Stimulated activated CD4-positive, alpha-beta T cell treated with anti-CD3 and anti-CD28 coated beads, Interleukin-2, amount 100 ng/mL, for 4 hours (primary cell): ENCODE results near the gene ARAF.

Experiments used
- DNase-seq: peaks from one replicate; pipeline ENCODE4 v3.0.0-alpha.2; 2020; ENCODE audit warnings: low read depth

Gene ARAF

DNA sequence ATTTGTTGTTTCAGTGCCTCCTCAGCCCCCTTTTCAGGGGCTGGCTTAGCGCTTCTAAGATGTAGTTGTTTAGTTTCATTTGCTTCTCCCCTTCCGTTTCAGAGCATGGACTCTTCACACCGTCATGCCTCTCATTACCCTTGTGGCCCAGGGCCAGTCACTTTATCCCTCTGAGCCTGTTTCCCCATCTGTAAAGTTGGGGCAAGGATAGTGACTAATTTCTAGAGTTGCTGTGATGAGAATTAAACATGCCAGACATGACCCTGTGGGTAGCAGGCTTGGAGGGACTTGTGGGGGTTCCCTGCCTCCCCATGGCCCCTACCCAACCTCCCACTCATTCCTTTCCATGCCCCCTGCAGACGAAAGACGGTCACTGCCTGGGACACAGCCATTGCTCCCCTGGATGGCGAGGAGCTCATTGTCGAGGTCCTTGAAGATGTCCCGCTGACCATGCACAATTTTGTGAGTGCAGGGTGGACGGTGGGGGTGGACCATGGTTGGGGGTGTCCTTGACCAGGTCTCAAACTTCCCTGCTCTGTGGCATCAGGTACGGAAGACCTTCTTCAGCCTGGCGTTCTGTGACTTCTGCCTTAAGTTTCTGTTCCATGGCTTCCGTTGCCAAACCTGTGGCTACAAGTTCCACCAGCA, 3.6 kb downstream of the ARAF start:
- DNase-seq: no peak

DNA sequence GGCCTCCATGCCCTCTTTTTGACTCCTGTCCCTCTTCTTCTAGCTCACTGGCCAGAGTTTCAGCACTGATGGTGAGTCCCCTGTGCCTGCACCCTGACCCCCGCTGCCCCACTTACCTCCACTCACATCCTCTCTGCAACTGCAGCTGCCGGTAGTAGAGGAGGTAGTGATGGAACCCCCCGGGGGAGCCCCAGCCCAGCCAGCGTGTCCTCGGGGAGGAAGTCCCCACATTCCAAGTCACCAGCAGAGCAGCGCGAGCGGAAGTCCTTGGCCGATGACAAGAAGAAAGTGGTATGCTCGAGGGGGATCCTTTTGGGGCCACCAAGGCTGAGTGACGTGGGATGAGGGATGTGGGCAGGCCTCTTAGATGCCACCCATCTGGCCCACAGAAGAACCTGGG, 5.8 kb downstream of the ARAF start:
- DNase-seq: no peak

DNA sequence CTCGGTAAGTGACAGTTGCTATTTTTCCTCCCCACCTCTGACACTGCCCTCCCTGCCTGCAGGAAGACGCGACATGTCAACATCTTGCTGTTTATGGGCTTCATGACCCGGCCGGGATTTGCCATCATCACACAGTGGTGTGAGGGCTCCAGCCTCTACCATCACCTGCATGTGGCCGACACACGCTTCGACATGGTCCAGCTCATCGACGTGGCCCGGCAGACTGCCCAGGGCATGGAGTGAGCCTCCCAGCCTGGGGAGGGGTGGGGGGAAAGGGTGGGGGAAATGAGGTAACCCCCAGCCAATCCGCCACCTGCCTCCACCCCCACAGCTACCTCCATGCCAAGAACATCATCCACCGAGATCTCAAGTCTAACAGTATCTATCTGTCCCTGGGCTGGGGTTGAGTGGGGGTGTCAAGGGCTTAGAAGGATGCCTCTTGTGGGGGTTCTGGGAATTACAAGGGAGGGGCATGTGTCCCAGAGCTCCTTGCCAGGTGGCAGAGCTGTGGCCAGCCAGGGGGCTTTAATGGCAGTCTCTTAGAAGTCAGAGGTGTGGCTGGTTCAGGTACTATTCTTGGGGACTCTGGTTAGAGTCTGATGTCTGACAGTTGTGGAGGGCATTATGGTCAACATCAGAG, 7.8 kb downstream of the ARAF start:
- DNase-seq: no peak

DNA sequence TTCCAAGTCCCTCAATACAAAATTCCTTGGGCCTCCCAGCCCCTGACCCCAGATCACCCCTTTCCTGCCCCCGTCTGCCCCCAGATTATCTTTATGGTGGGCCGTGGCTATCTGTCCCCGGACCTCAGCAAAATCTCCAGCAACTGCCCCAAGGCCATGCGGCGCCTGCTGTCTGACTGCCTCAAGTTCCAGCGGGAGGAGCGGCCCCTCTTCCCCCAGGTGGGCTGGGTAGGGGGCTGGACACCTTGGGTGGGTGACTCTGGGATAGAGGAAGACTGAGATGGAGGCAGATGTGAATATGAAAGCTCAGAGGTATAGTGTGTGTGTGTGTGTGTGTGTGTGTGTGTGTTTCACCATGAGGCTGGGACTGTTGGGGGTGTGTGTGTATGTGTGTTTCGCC, 9.8 kb downstream of the ARAF start:
- DNase-seq: no peak

DNA sequence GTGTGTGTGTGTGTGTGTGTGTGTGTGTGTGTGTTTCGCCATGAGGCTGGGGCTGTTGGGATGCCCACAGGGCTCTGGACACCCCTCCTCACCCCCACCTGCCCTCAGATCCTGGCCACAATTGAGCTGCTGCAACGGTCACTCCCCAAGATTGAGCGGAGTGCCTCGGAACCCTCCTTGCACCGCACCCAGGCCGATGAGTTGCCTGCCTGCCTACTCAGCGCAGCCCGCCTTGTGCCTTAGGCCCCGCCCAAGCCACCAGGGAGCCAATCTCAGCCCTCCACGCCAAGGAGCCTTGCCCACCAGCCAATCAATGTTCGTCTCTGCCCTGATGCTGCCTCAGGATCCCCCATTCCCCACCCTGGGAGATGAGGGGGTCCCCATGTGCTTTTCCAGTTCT, 10.2 kb downstream of the ARAF start:
- DNase-seq: no peak

DNA sequence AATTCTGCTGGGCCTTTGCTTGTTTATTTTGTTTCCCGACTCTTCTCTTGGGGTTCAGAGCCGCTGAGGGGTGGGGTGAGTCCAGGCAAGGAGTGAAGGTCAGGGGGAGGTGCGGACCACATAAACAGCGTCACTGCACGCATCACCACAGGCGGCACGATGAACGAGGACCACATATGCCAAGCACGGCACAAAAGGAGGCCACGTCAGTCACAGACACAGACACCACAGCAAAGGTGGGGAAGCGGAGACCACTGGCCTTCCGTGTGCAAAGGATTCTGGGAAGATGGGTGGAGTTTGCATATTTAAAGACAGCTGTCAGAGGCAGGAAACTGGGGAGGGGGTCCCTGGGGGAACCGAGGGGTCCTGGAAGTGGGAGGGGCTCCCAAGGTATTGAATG, 10.9 kb downstream of the ARAF start:
- no peak for DNase-seq

DNA sequence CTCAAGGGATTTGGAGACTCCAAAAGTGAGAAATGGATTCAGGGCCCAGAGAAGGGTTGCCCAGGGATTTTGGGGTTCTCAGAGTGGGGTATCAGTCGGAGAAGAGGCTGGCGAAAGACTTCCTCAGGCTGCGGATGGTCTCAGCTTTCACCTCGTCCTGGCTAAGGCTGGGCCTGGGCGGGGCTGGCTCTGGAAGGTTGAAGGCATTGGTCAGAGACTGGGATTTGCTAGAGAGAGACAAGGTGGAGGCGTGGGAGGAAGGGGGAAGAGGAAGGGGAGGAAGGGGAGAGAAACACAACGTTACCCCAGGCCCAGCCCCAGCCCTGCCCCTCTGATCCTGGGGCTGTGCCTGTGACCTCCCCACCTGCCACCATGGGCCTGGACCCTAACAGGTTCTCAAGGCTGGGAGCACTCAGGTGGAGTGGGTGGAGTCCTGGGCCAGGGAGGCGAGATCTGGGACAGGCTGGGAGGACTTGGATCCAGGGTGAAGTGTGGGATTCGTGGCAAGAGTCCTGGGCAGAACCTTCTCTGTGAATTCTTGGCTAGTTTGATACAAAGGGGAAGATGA, 11.9 kb downstream of the ARAF start:
- DNase-seq: no peak

DNA sequence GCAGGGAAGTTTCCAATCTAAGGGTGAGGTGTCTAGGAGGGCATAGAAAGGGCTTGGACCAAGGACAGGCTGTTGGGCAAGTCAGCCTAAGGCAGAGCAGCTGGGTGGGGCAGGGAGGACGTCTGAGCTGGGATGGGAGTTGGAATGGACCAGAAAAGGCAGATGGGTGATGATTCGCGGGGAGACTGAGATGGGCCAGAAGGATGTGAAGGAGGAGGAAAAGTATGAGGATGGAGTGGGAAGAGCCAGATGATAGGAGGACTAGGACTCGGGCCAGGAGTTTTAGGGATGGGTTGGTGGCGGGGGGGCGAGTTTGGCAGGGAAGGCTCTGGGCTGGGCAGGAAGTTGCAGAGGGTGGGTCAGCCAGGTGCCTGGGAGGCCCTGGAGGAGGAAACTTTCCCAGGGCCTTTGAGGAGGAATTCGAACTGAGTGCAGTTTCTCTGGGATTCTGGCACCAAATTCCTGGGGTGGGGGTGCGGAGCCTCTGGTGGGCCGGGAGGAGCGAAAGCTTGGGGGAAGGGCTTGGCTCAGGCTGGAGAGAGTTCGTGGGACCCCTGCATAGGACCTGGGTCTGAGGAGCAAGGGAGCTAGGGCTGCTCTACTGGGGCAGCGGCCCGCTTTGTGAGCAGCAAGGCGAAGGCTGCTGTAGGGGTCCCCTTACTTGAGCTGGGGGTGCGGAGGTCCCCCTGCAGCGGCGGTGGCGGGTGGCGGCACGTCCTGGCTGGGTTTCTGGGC, 12.5 kb downstream of the ARAF start:
- no peak for DNase-seq

DNA sequence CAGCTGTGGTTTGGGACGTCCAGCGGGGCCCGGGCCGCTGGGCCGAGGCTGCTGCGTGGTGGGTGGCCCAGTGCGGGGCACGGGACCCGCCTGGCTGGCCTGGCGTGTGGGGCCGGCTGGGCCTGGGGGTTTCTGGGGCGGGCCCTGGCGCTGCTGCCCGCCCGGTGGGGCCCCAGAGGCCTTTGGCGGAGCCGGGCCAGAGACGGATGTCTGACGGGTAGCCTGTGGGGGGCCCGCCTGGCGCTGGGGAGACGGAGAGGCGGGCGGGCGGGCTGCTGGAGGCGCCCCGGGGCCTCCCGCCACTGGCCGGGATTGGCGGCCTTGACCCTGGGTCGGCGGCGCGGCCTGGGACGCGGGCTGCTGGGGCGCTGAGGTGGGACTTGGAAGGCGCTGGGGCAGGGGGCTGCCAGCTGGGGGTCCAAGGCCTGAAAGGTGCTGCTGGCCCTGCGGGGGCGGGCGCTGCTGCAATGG, 13.1 kb downstream of the ARAF start:
- DNase-seq: no peak

DNA sequence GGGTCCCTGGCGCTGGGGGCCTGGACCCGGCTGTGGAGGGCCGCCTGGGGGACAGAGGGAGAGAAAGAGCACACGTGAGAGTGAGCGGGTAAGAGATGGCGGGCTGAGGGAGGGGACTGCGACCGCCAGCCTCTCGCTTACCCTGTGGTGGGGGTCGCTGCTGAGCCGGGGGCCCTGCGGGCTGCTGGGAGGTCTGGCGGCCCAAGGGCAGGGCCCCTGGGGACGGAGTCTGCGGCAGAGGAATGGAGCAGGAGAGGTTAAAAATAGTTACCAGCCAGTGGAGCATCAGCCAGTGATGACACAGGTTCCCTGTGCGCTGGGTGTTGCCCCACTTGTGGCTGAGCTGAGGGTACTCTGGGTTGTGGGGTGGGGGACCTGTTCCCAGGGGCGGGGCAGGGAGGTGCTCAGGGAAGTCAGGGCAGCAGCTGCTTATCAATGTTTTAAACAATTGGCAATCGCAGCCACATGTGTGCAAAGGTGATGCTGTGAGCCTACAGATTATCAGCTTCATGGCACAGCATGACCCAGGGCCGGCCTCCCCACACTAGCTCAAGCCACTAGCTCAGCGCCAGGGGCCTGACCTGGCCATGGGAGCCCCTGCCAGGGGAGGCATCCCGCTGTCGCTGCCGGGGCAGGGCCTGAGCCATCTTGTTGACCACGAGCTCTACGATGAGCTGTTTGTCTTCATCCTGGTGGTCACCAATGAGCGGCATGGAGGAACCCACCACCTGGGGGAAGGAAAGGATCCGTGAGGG, 13.7 kb downstream of the ARAF start:
- DNase-seq: no peak

DNA sequence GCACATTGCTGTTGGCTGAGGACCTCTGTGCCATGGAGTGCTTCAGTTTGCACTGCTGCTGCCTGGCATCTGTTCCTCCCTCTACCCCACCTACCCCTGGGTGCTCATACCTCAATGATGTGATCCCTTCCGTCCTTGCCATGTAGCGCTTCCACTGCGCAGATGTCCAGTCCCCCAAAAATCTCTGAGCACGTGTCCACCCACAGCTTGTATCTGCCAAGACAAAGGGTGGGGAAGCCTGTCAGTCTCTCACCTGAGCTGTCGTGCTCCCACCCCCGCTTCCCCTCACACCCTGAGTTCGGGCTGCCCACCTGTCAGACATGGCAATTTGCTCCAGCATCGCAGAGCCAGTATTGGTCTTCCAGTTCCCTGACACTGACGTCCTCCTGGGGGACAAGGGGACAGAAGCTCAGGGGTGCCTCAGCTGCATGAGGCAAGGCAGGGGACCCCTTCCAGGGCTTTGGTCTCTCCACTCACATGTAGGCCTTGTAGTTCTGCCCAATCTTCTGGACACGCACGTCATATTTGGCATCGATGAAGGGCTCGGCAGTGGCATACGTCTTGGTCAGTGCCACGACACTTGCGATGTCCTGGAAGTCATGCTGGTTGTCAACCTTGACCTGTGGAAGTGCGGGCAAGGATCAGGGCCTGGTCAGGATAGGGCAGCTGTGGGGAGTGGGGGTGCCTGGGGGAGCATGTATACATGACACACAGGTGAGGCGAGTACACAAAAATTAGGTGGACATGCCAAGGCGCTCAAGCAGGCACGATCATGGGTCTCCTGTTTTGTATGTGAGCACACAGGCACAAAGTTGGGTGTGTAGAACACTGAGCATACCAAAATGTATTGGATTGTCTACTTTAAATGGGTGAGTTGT, 15.3 kb downstream of the ARAF start:
- no peak for DNase-seq

DNA sequence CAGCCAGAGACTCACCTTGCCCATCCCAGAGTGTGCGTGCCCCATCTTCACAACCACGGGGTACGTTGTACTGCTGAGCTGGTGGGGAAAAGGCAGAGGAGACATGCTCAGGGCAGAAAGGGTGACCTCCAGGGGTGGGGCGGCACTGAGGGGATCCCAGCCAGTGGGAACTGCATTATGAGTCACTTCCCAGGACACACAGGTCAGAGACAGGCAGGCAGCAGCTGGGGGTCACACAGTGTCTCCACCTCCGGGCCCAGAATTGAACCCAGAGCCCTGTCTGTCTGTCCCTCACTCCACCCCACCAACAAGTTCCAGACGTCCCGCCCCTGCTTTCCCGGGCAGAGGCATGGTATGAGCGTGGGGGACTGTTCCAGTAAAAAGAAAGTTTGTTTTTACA, 16.4 kb downstream of the ARAF start:
- no peak for DNase-seq

DNA sequence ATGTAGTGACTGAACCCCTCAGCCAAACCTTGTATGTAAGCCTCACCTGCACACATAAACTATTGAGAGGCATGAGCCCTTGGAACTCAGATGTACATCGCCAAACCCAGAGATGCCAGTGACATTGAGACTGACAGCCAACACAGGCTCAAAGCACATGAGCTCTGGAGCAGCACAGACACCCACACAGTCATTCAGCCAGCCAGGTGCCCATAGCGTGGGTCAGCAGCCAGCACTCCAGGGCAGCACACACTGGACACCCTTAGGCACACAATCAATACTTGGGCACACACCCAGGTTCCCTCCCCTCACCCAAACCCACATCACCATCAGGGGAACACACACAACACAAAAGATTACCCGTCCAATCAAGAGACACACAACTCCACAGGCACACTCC, 16.9 kb downstream of the ARAF start:
- DNase-seq: no peak

DNA sequence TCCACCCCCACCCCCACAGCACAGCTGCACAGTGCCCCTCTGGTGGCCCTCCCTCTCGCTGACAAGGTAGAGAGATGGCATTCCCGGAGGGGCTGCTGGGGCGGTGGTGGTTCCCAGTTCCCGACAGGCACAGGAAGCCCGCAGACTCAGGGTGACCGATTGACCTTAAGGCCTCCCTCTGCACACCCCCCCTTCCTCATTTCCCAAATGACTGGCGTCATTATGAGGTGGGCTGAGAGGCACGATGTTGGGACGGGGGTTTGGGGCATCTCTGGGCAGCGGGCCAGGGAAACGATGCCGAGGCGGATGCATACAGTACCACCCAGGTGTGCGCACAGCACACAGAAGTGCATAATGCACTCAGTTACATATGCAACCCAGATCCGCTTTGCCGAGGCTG, 17.7 kb downstream of the ARAF start:
- DNase-seq: no peak

DNA sequence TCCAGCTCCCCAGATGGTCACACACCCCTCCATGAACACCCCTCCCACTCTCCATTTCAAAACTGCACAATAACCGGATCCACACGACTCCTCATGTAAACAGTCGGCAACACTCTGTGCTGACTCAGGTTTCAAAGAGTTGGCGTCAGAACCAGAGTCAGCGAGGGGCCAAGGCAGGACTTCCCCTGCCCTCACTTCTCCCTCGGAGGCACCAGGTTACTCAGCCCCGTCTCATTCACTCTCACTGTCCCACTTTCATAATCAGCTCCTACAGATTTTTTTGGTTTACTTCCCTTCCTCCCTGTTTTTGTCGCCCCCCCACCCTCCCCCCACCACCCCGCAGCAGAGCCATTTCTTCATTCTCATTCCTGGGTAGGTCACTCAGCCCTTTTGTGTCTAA, 18.5 kb downstream of the ARAF start:
- DNase-seq: peak; percentile 7

DNA sequence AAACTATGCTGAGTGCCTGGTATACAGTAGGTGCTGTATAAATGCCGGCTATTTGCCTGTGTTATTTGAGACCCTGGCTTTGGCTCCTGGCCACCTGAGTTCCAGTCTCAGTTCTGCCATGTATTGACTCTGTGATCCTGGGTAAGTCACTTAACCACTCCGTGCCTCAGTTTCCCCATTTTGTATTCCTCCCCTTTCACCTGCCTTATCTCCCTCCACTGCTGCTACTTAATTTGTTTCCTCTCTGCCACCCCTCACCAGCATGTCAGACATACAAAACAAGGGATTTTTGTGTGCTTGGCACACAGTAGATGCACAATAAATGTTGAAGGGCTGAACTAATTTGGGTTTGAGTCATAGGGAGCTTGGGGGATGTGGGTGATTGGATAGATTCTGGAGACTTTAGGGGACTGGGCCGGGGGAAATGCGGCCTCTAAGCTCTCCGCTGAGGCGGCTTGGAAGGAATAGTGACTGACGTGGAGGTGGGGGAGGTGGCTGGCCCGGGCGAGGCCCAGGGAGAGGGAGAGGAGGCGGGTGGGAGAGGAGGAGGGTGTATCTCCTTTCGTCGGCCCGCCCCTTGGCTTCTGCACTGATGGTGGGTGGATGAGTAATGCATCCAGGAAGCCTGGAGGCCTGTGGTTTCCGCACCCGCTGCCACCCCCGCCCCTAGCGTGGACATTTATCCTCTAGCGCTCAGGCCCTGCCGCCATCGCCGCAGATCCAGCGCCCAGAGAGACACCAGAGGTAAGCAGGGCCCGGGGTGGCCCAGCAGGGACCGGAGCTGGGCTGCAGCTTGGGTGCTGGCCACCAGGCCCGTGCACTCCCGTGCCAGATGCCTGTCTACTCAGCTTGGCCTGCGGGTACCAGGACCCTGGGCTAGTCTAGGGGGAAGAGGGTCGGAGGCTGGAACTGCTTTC, 21.0 kb downstream of the ARAF start, which contains the start of gene TIMP1:
TSS of gene TIMP1 (plus strand) at position 706 of the 917 bp plus-strand sequence. CDS start 980 bp downstream, outside the sequence.
- DNase-seq: peak; percentile 80

DNA sequence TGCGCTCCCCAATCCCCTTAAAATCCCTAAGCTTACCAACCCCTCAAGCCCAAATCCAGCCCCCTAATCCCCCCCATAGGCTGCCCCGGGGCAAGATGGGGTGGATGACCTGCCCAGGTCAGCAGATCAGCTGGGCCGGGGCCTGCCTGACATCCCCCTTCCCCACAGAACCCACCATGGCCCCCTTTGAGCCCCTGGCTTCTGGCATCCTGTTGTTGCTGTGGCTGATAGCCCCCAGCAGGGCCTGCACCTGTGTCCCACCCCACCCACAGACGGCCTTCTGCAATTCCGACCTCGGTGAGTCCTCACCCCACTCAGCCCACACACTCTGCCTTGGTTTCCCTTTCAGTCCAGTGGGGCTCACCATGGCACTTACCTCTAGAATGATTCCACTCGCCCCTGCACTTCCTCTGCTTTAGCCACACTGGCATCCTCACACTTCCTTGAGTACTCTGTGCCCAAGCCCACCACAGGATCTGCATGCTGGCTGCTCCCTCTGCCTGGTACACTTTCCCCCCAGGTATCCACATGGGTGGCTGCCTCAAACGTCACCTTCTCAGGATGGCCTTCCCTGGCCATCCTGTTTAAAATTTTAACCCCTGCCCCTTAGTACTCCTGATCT, 22.3 kb downstream of the ARAF start:
- no peak for DNase-seq

DNA sequence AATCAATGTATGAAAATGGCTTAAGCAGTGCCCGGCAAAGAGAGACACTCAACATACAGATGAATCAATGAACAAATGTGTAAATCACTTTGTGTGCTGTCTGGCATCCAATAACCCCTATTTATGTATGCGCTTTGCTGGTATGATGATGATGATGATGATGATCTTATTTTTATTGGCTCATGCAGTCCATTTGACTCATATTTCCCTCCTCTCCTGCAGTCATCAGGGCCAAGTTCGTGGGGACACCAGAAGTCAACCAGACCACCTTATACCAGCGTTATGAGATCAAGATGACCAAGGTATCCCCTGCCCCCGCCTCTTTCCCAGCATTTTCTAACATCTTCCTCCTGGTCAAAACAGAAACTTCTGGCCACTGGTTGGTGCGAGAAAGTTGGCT, 23.7 kb downstream of the ARAF start:
- no peak for DNase-seq

DNA sequence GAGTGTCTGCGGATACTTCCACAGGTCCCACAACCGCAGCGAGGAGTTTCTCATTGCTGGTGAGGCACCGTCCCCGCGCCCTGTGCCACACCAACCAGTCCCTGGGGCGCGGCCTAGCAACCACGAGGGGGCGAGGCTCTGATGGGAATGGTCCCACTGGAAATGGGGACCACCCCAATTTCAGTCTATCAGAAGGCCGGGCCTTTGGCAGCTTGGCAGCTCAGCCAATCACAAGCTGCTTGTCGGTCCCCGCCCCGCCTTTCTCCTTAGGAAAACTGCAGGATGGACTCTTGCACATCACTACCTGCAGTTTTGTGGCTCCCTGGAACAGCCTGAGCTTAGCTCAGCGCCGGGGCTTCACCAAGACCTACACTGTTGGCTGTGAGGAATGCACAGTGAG, 24.3 kb downstream of the ARAF start:
- DNase-seq: no peak
